HCT116 (cell line): ENCODE measurements around the gene ZNF236. TPM values are rescaled to one million over a fixed set of nuclear protein-coding genes. Genes with fewer than 3 reads are reported as not detected.

Experiments
- ATAC-seq: fragments of 200-7000 bp; cut with Tn5 transposase; 2 replicates; pipeline ENCODE4 v1.9.1; 2020; ENCODE audit warnings: mild to moderate bottlenecking, moderate library complexity
- BruUV-seq: library from RNA; stranded (reverse); fragments of 400-500 nt; replicated peaks from 2 replicates; lab custom pipeline; 2021; lab: Mats Ljungman, UMichigan
- CTCF ChIA-PET: fragments of 300-600 bp; sonication (Branson Sonifier 250); formaldehyde crosslinking; loops from one replicate; lab custom pipeline; 2021; ENCODE audit warnings: antibody characterized with exemption; lab: Charles Lee
- POLR2A ChIA-PET: fragments of 300-600, 350-600 bp; sonication (Branson Sonifier 250); formaldehyde crosslinking; loops from one replicate; lab custom pipeline; 2021; ENCODE audit warnings: antibody characterized with exemption; lab: Charles Lee
- RAD21 ChIA-PET, 2 experiments: fragments of 300-600 bp; sonication (Branson Sonifier 250); formaldehyde crosslinking; loops; one replicate each; lab custom pipeline; 2023; ENCODE audit warnings: low total read pairs in 2 of 2; ENCODE audit not compliant: uncharacterized antibody in 2 of 2, unreplicated experiment in 2 of 2, low non-redundant PET in 1 of 2; lab: Charles Lee
- DNase-seq: peaks from one replicate; pipeline ENCODE4 v3.0.0-alpha.2; 2010; ENCODE audit warnings: low read depth, low spot score
- H2AFZ ChIP-seq: fragments of 200-600 bp; shearing (Covaris generic), sonication (generic); 2 replicates; pipeline ENCODE4 v1.6.1; 2017; ENCODE audit warnings: low read depth, mixed run types, mixed read lengths, antibody characterized with exemption, low read length; ENCODE audit not compliant: poor library complexity, severe bottlenecking
- H3K27ac ChIP-seq: 2 replicates; pipeline ENCODE4 v1.5.1; 2012; ENCODE audit warnings: low read depth, low read length
- H3K27me3 ChIP-seq: fragments of 200-600 bp; sonication (generic); 2 replicates; pipeline ENCODE4 v1.6.1; 2016; ENCODE audit warnings: mixed run types, low read length, mixed read lengths; ENCODE audit not compliant: insufficient read depth
- H3K36me3 ChIP-seq, 2 experiments: fragments of 200-500 bp in 1 of 2; fragments of 200-600 bp in 1 of 2; sonication (Bioruptor generic) in 1 of 2; sonication (generic) in 1 of 2; 2 replicates each; pipeline versions ENCODE4 v1.5.1 to v1.6.1; 2014 to 2016; ENCODE audit warnings: low read length in 2 of 2, inconsistent platforms in 1 of 2, mixed read lengths in 1 of 2, mixed run types in 1 of 2; ENCODE audit not compliant: insufficient read depth in 2 of 2, control insufficient read depth in 1 of 2
- H3K4me1 ChIP-seq, 2 experiments: fragments of 200-600 bp in 1 of 2; sonication (generic) in 1 of 2; 2 replicates each; pipeline versions ENCODE4 v1.5.1 to v1.6.1; 2012 to 2017; ENCODE audit warnings: low read length in 2 of 2, inconsistent platforms in 1 of 2, mild to moderate bottlenecking in 1 of 2, mixed read lengths in 1 of 2, mixed run types in 1 of 2, moderate library complexity in 1 of 2; ENCODE audit not compliant: insufficient read depth in 2 of 2, control insufficient read depth in 1 of 2
- H3K4me2 ChIP-seq: fragments of 200-600 bp; sonication (generic); 2 replicates; pipeline ENCODE4 v1.6.1; 2017; ENCODE audit warnings: mixed run types, low read length, mixed read lengths
- H3K4me3 ChIP-seq, 2 experiments: fragments of 200-600 bp in 1 of 2; sonication (generic) in 1 of 2; replicated peaks in 1 of 2; 2 replicates each; pipeline ENCODE4 v1.5.1; 2011 to 2016; ENCODE audit warnings: low read length in 2 of 2, control low read depth in 1 of 2, low read depth in 1 of 2, mild to moderate bottlenecking in 1 of 2, mixed read lengths in 1 of 2, mixed run types in 1 of 2
- H3K79me2 ChIP-seq: fragments of 200-600 bp; sonication (generic); 2 replicates; pipeline ENCODE4 v1.6.1; 2017; ENCODE audit warnings: mild to moderate bottlenecking, mixed run types, low read length, moderate library complexity, mixed read lengths; ENCODE audit not compliant: insufficient read depth
- H3K9ac ChIP-seq: fragments of 200-600 bp; sonication (generic); 2 replicates; pipeline ENCODE4 v1.6.1; 2016; ENCODE audit warnings: low read length, mixed read lengths
- H3K9me2 ChIP-seq: fragments of 200-600 bp; sonication (generic), shearing (Covaris generic); 2 replicates; pipeline ENCODE4 v1.6.1; 2017; ENCODE audit warnings: mixed run types, mild to moderate bottlenecking, moderate library complexity; ENCODE audit not compliant: insufficient read depth
- H3K9me3 ChIP-seq, 2 experiments: fragments of 200-500 bp in 1 of 2; fragments of 200-600 bp in 1 of 2; sonication (Bioruptor generic) in 1 of 2; sonication (generic) in 1 of 2; 2 replicates each; pipeline ENCODE4 v1.6.1; 2014 to 2017; ENCODE audit warnings: low read length in 2 of 2, mixed read lengths in 2 of 2, inconsistent platforms in 1 of 2, low read depth in 1 of 2, mild to moderate bottlenecking in 1 of 2, mixed run types in 1 of 2, moderate library complexity in 1 of 2; ENCODE audit not compliant: control insufficient read depth in 1 of 2, insufficient read depth in 1 of 2
- H4K20me1 ChIP-seq: fragments of 200-600 bp; sonication (generic), shearing (Covaris generic); 2 replicates; pipeline ENCODE4 v1.6.1; 2017; ENCODE audit warnings: mixed run types, mild to moderate bottlenecking, moderate library complexity; ENCODE audit not compliant: insufficient read depth
- CBX3 ChIP-seq: IDR thresholded peaks from 2 replicates; pipeline ENCODE4 v1.6.1; 2012; ENCODE audit warnings: low read depth
- CEBPB ChIP-seq: IDR thresholded peaks from 2 replicates; pipeline ENCODE4 v1.6.1; 2012; ENCODE audit warnings: low read depth
- CTCF ChIP-seq, 3 experiments: fragments of 200-600 bp in 1 of 3; sonication (generic) in 1 of 3; IDR thresholded peaks in 2 of 3; conservative IDR thresholded peaks in 1 of 3; 2 replicates each; pipeline ENCODE4 v1.5.1; 2012 to 2017; ENCODE audit warnings: low read depth in 2 of 3, low read length in 2 of 3, antibody characterized with exemption in 1 of 3, borderline replicate concordance in 1 of 3, control low read depth in 1 of 3, mild to moderate bottlenecking in 1 of 3, mixed read lengths in 1 of 3, mixed run types in 1 of 3, moderate library complexity in 1 of 3; ENCODE audit not compliant: insufficient read depth in 1 of 3
- EGR1 ChIP-seq: IDR thresholded peaks from 2 replicates; pipeline ENCODE4 v1.6.1; 2012; ENCODE audit warnings: low read depth
- ELF1 ChIP-seq: IDR thresholded peaks from 2 replicates; pipeline ENCODE4 v1.6.1; 2012; ENCODE audit warnings: low read depth, borderline replicate concordance
- EZH2 ChIP-seq: fragments of 200-600 bp; sonication (generic); IDR thresholded peaks from 2 replicates; pipeline ENCODE4 v1.6.1; 2017; ENCODE audit warnings: antibody characterized with exemption, mixed run types
- FOSL1 ChIP-seq: IDR thresholded peaks from 2 replicates; pipeline ENCODE4 v1.6.1; 2012; ENCODE audit warnings: low read depth
- JUND ChIP-seq: IDR thresholded peaks from 2 replicates; pipeline ENCODE4 v1.6.1; 2012
- POLR2A ChIP-seq: IDR thresholded peaks from 2 replicates; pipeline ENCODE4 v1.7.0; 2011; ENCODE audit warnings: borderline replicate concordance; ENCODE audit not compliant: insufficient read depth, insufficient read length; ENCODE audit errors: extremely low read depth
- POLR2AphosphoS5 ChIP-seq: IDR thresholded peaks from 2 replicates; pipeline ENCODE4 v1.6.1; 2011; ENCODE audit warnings: mild to moderate bottlenecking, low read depth, low read length, moderate library complexity
- RAD21 ChIP-seq: IDR thresholded peaks from 2 replicates; pipeline ENCODE4 v1.6.1; 2012; ENCODE audit warnings: low read depth, mild to moderate bottlenecking
- SIN3A ChIP-seq: IDR thresholded peaks from 2 replicates; pipeline ENCODE4 v1.6.1; 2012; ENCODE audit warnings: low read depth
- SP1 ChIP-seq: IDR thresholded peaks from 2 replicates; pipeline ENCODE4 v1.6.1; 2012; ENCODE audit warnings: low read depth
- SRF ChIP-seq: IDR thresholded peaks from 2 replicates; pipeline ENCODE4 v1.6.1; 2012; ENCODE audit warnings: low read depth
- YY1 ChIP-seq: IDR thresholded peaks from 2 replicates; pipeline ENCODE4 v1.6.1; 2011; ENCODE audit warnings: low read length, low read depth, moderate library complexity, mild to moderate bottlenecking; ENCODE audit not compliant: insufficient replicate concordance; ENCODE audit errors: extremely low read depth
- ZFX ChIP-seq: fragments of 450-650 bp; IDR thresholded peaks from 2 replicates; pipeline ENCODE4 v1.6.1; 2017
- ZNF274 ChIP-seq: fragments of 200-500 bp; sonication (Bioruptor generic); IDR thresholded peaks from 2 replicates; pipeline ENCODE4 v1.6.1; 2014; ENCODE audit warnings: mild to moderate bottlenecking, low read depth, low read length, inconsistent platforms
- intact Hi-C: fragments of 100-400 bp; cut with micrococcal nuclease; formaldehyde crosslinking; loops from 2 replicates; pipeline ENCODE4 v1.10.0; 2022
- total RNA-seq: library from RNA; stranded (reverse); gene quantifications from one replicate; pipeline ENCODE4 v1.2.1, GENCODE V29; 2021; ENCODE audit not compliant: unreplicated experiment
- TF ChIP-seq, protein P1 (sequence below): IDR thresholded peaks from 2 replicates; pipeline ENCODE4 v1.6.1; 2012
- TF ChIP-seq, protein P2 (sequence below): IDR thresholded peaks from 2 replicates; pipeline ENCODE4 v1.6.1; 2012

The ZNF236 gene
- total RNA-seq, 1 experiment from 2014 or later: 15.0 TPM

GRCh38 chr18:76962851-76963250 is 140.5 kb downstream of the ZNF236 start:
- no TSS peak for BruUV-seq
- ATAC-seq (no peak), DNase-seq (no peak)
- ChIA-PET RAD21 (no interaction called here), POLR2A (no interaction called here), CTCF (no interaction called here)
- intact Hi-C loops: loop anchor here (5.0 kb wide), 1 partner anchor 71 kb away; no protein-coding TSS in a partner anchor
- no peaks in the 10 kb centered on the region; a peak in 1 of 4 replicates for H3K36me3 ChIP-seq
- H2AFZ ChIP-seq: no peak overlapping the region
- H3K27ac ChIP-seq: no peak overlapping the region
- no peak for TF ChIP-seq POLR2AphosphoS5
- TF ChIP-seq POLR2A: no peak
- TF ChIP-seq SP1: no peak
- no peak for TF ChIP-seq CTCF (IDR thresholded peaks at IDR 0.05 in 2 of 3, conservative IDR thresholded peaks at IDR 0.05 in 1 of 3; ENCODE audit: borderline replicate concordance in 1 of 3, insufficient read depth in 1 of 3, low read depth in 2 of 3, low read length in 2 of 3)
- no peak for TF ChIP-seq RAD21
- TF ChIP-seq EGR1: no peak
- TF ChIP-seq, protein P1, sequence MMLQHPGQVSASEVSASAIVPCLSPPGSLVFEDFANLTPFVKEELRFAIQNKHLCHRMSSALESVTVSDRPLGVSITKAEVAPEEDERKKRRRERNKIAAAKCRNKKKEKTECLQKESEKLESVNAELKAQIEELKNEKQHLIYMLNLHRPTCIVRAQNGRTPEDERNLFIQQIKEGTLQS: no peak
- no peak for TF ChIP-seq ELF1
- TF ChIP-seq CEBPB: no peak
- TF ChIP-seq JUND: no peak
- no peak for TF ChIP-seq CBX3
- no peak for TF ChIP-seq ZFX
- TF ChIP-seq FOSL1: no peak
- no peak for TF ChIP-seq SIN3A
- TF ChIP-seq SRF: no peak
- TF ChIP-seq, protein P2, sequence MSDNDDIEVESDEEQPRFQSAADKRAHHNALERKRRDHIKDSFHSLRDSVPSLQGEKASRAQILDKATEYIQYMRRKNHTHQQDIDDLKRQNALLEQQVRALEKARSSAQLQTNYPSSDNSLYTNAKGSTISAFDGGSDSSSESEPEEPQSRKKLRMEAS: no peak
- TF ChIP-seq EZH2: no peak
- no peak for TF ChIP-seq YY1
- no peak for TF ChIP-seq ZNF274
- no peaks in the 10 kb centered on the region for H3K9me2 ChIP-seq
- no peaks in the 10 kb centered on the region for H3K79me2 ChIP-seq
- H3K27me3 ChIP-seq: no peaks in the 10 kb centered on the region
- H3K4me1 ChIP-seq: no peaks in the 10 kb centered on the region
- no peak overlapping the region for H3K9ac ChIP-seq
- H3K4me2 ChIP-seq: no peak overlapping the region
- H3K9me3 ChIP-seq: no peaks in the 10 kb centered on the region
- H3K4me3 ChIP-seq: no peak overlapping the region
- H4K20me1 ChIP-seq: no peaks in the 10 kb centered on the region
